ENCODE measurements around the gene HES6.

DNA sequence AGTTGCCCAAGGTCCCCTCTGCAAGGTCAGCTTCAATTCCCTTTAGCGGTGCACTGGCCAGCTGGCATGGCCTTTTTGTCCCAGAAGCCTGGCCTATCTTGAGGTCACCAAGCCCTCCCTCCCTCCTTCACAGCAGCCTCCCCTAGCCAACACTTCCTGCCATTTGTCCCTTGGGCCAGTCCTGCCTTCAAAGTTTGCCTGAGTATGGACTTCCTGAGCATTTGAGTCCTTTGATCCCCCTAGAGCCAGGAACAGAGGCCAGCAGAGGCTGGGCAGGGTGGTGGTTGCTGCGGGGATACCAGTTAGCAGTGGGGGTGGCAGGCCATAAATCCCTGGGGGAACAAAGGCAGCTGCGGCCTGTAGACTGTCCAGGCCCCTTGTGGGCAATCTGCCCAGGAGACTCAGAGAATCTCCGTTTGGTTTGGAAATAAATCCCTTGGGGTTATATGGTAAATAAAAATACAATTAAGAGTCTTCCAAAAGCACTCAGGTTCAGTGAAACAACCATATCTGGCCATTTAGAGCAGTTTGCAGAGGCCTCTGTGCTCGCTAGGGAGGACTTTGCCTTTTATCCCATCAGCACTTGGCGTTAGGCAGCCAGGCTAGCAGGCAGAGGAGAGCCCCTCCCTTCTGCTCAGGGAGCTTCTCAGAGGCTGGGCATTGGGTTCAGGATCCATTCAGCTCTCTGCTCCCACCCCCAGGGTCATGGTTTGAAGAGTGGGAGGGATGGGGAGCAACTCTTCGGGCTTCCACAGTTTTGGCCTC, 3.1 kb upstream of the HES6 start:
- TF ChIP-seq, protein P1, sequence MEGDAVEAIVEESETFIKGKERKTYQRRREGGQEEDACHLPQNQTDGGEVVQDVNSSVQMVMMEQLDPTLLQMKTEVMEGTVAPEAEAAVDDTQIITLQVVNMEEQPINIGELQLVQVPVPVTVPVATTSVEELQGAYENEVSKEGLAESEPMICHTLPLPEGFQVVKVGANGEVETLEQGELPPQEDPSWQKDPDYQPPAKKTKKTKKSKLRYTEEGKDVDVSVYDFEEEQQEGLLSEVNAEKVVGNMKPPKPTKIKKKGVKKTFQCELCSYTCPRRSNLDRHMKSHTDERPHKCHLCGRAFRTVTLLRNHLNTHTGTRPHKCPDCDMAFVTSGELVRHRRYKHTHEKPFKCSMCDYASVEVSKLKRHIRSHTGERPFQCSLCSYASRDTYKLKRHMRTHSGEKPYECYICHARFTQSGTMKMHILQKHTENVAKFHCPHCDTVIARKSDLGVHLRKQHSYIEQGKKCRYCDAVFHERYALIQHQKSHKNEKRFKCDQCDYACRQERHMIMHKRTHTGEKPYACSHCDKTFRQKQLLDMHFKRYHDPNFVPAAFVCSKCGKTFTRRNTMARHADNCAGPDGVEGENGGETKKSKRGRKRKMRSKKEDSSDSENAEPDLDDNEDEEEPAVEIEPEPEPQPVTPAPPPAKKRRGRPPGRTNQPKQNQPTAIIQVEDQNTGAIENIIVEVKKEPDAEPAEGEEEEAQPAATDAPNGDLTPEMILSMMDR (tag by site-specific recombination; IDR thresholded peaks at IDR 0.05) = no peak
- TF ChIP-seq ZBTB8A (tag by site-specific recombination; IDR thresholded peaks at IDR 0.05) (no peak), ZNF76 (tag by site-specific recombination; IDR thresholded peaks at IDR 0.05; ENCODE audit: borderline replicate concordance, low read depth) (no peak), ZNF174 (tag by site-specific recombination; IDR thresholded peaks at IDR 0.05) (no peak), ZNF701 (tag by site-specific recombination; IDR thresholded peaks at IDR 0.05) (no peak), ZNF626 (tag by site-specific recombination; IDR thresholded peaks at IDR 0.05) (no peak)
